CD4-positive, alpha-beta memory T cell (primary cell): Measurements from ENCODE around the gene CPNE4. TPM values are rescaled to one million over a fixed set of nuclear protein-coding genes. Genes with fewer than 3 reads are reported as not detected.
"Not testable (repeated sequence)": the region's sequence is repeated elsewhere in the genome, so short reads cannot be mapped to it uniquely, and the experiment has no call there.

ENCODE experiments used
- CTCF ChIA-PET: fragments of 350-600 bp; sonication (Branson Sonifier 250); formaldehyde crosslinking; loops from one replicate; lab custom pipeline; 2021; ENCODE audit warnings: inconsistent platforms; ENCODE audit not compliant: partially characterized antibody; lab: Charles Lee
- POLR2A ChIA-PET: fragments of 350-600 bp; sonication (Branson Sonifier 250); formaldehyde crosslinking; loops from one replicate; lab custom pipeline; 2021; ENCODE audit not compliant: partially characterized antibody; lab: Charles Lee
- DNase-seq, 5 donors: peaks; one replicate each; pipeline versions ENCODE4 v3.0.0 to v3.0.0-alpha.2; 2020 to 2022; ENCODE audit warnings: mixed read lengths in 1 of 5
- H3K27ac ChIP-seq: one replicate; pipeline ENCODE4 v1.7.0; 2013; ENCODE audit warnings: low read depth, low read length
- H3K27me3 ChIP-seq: 2 replicates; pipeline ENCODE4 v1.7.0; 2013; ENCODE audit warnings: mild to moderate bottlenecking, low read length, moderate library complexity; ENCODE audit not compliant: insufficient read depth
- H3K36me3 ChIP-seq: 2 replicates; pipeline ENCODE4 v1.7.0; 2013; ENCODE audit warnings: mild to moderate bottlenecking, low read length, moderate library complexity; ENCODE audit not compliant: insufficient read depth
- H3K4me1 ChIP-seq: 2 replicates; pipeline ENCODE4 v1.7.0; 2013; ENCODE audit warnings: mild to moderate bottlenecking, low read length, moderate library complexity; ENCODE audit not compliant: insufficient read depth
- H3K4me3 ChIP-seq, 2 donors: one replicate each; pipeline ENCODE4 v1.7.0; 2013; ENCODE audit warnings: low read length in 2 of 2, mild to moderate bottlenecking in 1 of 2
- H3K9me3 ChIP-seq, 2 donors: one replicate each; pipeline ENCODE4 v1.7.0; 2013; ENCODE audit warnings: low read length in 2 of 2, control low read depth in 1 of 2; ENCODE audit not compliant: control insufficient read depth in 1 of 2
- H3K27ac Mint-ChIP-seq, 7 donors: one replicate each; pipeline ENCODE4 v1.8.0; 2020 to 2021; ENCODE audit warnings: mixed read lengths in 7 of 7, mild to moderate bottlenecking in 6 of 7, inconsistent platforms in 3 of 7, moderate library complexity in 3 of 7
- H3K27me3 Mint-ChIP-seq, 2 donors: one replicate each; pipeline ENCODE4 v1.8.0; 2020 to 2021; ENCODE audit warnings: mixed read lengths in 2 of 2
- H3K36me3 Mint-ChIP-seq, 2 donors: one replicate each; pipeline ENCODE4 v1.8.0; 2020 to 2021; ENCODE audit warnings: mixed read lengths in 2 of 2, inconsistent platforms in 1 of 2, mild to moderate bottlenecking in 1 of 2
- H3K4me1 Mint-ChIP-seq, 4 donors: one replicate each; pipeline ENCODE4 v1.8.0; 2020 to 2021; ENCODE audit warnings: mixed read lengths in 4 of 4, mild to moderate bottlenecking in 1 of 4
- H3K4me3 Mint-ChIP-seq, 8 donors: one replicate each; pipeline ENCODE4 v1.8.0; 2020 to 2021; ENCODE audit warnings: mixed read lengths in 8 of 8, mild to moderate bottlenecking in 7 of 8, moderate library complexity in 6 of 8, inconsistent platforms in 3 of 8
- H3K9me3 Mint-ChIP-seq, 8 donors: one replicate each; pipeline ENCODE4 v1.8.0; 2020 to 2021; ENCODE audit warnings: mixed read lengths in 8 of 8, mild to moderate bottlenecking in 5 of 8, inconsistent platforms in 3 of 8, moderate library complexity in 1 of 8
- intact Hi-C: fragments of 100-400 bp; cut with micrococcal nuclease; formaldehyde crosslinking; loops from one replicate; pipeline ENCODE4 v1.15.1; 2023
- polyA plus RNA-seq, 2 donors: library from polyadenylated mRNA; unstranded; fragments of 300-500 nt; fragmentation: Illumina TruSeq; gene quantifications; one replicate each; pipeline ENCODE4 v1.2.3, GENCODE V29; 2021
- total RNA-seq, 2 experiments: library from RNA; stranded (reverse); gene quantifications; one replicate each; pipeline ENCODE4 v1.2.3, GENCODE V29; 2021

Gene CPNE4
- total and polyA plus RNA-seq, 4 experiments from 2014 or later: not detected

DNA sequence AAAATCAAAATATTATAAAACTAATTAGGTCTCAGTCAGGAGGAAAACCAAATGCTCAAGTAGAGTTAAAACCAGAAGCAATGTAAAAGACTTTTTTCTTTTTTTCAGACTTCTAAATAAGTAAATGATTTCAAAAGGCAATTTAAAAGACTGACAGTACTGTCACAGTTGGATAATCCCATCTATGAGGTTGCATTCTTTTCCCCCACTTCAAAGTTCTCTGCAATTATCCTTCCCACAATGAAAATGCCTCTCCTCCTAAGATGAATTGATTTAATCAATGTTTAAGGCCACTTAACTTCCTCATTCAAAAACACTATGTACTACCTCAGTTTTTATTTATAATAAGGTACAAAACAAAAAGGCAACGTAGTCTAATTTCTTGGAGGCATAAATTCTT lies 540.1 kb downstream of the CPNE4 start:
- intact Hi-C loops: no loop called here
- peaks cover 50 to 58% of the 10 kb centered on the region in 2 donors for H3K36me3 Mint-ChIP-seq

GRCh38 chr3:131491775-131492174 lies 543.0 kb downstream of the CPNE4 start:
- Mint-ChIP-seq H3K9me3 (no peaks in the 10 kb centered on the region), H3K27me3 (no peaks in the 10 kb centered on the region), H3K4me1 (peaks cover 14 to 28% (median 19%) of the 10 kb centered on the region in 4 donors), H3K36me3 (peaks cover 33 to 49% of the 10 kb centered on the region in 2 donors), H3K4me3 (no peak overlapping the region), H3K27ac (no peak overlapping the region)
- ChIA-PET CTCF (interaction anchor here (1.4 kb wide), 1 partner anchor 459 kb away, joined by 5 read pairs; no protein-coding TSS in a partner anchor), POLR2A (no interaction called here)
- no peaks in the 10 kb centered on the region for H3K9me3 ChIP-seq
- peaks cover 21% of the 10 kb centered on the region for H3K4me1 ChIP-seq
- DNase-seq: no peak
- peaks cover 24% of the 10 kb centered on the region for H3K36me3 ChIP-seq
- intact Hi-C loops: no loop called here
- no peak overlapping the region for H3K4me3 ChIP-seq
- H3K27me3 ChIP-seq: no peaks in the 10 kb centered on the region
- H3K27ac ChIP-seq: no peak overlapping the region

More for the DNA sequence above, 540.1 kb downstream of the CPNE4 start:
- Mint-ChIP-seq H3K27me3 (no peaks in the 10 kb centered on the region), H3K9me3 (no peaks in the 10 kb centered on the region), H3K4me1 (peaks cover 10 to 28% (median 18%) of the 10 kb centered on the region in 4 donors), H3K27ac (no peak overlapping the region), H3K4me3 (no peak overlapping the region)
- no peaks in the 10 kb centered on the region for H3K27me3 ChIP-seq
- DNase-seq: no peak
- H3K4me3 ChIP-seq: no peak overlapping the region
- POLR2A ChIA-PET: no interaction called here
- H3K27ac ChIP-seq: no peak overlapping the region
- H3K36me3 ChIP-seq: peaks cover 33% of the 10 kb centered on the region
- no peaks in the 10 kb centered on the region for H3K9me3 ChIP-seq
- peaks cover 19% of the 10 kb centered on the region for H3K4me1 ChIP-seq
- CTCF ChIA-PET: interaction anchor here (1.2 kb wide), 1 partner anchor 113 kb away, joined by 3 read pairs; the partner anchor contains the start of gene NUDT16

DNA sequence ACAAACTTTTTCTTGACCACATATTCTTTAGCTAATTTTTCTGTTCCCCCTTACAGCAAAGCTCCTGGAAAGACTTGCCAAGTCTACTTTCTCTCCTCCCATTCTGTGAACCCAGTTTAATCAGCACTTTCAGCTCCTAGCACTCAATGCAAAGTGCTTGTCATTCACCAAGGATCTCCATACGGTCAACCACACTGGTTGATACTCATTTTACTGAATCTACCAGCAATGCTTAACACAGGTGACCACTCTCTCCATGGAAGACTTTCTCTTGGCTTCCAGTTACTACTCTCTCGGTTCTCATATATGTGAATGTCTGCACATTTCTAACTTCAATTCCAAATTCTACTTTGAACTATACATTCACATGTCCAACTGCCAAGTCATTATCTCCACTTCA lies 543.7 kb downstream of the CPNE4 start:
- Mint-ChIP-seq H3K27ac (no peak overlapping the region), H3K9me3 (peaks cover 0 to 3% (median 0%) of the 10 kb centered on the region in 8 donors), H3K36me3 (peaks cover 32 to 47% of the 10 kb centered on the region in 2 donors), H3K4me3 (no peak overlapping the region), H3K4me1 (peaks cover 16 to 30% (median 23%) of the 10 kb centered on the region in 4 donors), H3K27me3 (no peaks in the 10 kb centered on the region)
- intact Hi-C loops: no loop called here
- CTCF ChIA-PET: interaction anchor here (1.4 kb wide), 1 partner anchor 458 kb away, joined by 5 read pairs; no protein-coding TSS in a partner anchor
- Histone ChIP-seq H3K27me3 (no peaks in the 10 kb centered on the region), H3K9me3 (no peaks in the 10 kb centered on the region), H3K4me1 (peaks cover 21% of the 10 kb centered on the region), H3K4me3 (no peak overlapping the region), H3K36me3 (peaks cover 18% of the 10 kb centered on the region), H3K27ac (no peak overlapping the region)
- DNase-seq: no peak
- POLR2A ChIA-PET: no interaction called here

GRCh38 chr3:131486545-131486944 lies 548.3 kb downstream of the CPNE4 start:
- intact Hi-C loops: loop anchor here (5.0 kb wide), 1 partner anchor 454 kb away; no protein-coding TSS in a partner anchor

DNA sequence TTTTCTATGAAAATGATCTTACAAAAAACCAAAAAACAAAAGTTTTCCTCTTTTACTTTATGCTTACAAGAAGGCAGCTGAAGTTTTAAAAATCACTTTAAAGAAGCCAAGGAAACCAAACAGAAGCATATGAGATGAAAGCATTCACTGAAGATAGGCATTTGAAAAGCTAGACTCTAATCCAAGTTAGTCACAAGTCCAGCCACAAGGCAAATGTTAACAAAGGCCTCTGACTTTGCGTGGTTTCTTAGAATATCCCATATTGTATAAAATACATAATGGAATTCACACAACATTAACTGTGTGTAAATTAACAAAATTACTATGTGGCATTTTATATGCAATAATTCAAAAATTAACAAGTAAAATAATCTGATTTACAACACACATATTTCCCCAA lies 549.7 kb downstream of the CPNE4 start:
- Mint-ChIP-seq H3K36me3 (peaks cover 23 to 44% of the 10 kb centered on the region in 2 donors), H3K9me3 (peaks cover 0 to 3% (median 0%) of the 10 kb centered on the region in 8 donors), H3K4me3 (peak overlapping the region in 2 of 8 donors; percentile 20 to 24), H3K27me3 (no peaks in the 10 kb centered on the region), H3K4me1 (peaks cover 13 to 30% (median 20%) of the 10 kb centered on the region in 4 donors), H3K27ac (peak overlapping the region in 1 of 7 donors; percentile 53)
- H3K4me1 ChIP-seq: peaks cover 20% of the 10 kb centered on the region
- no peak overlapping the region for H3K4me3 ChIP-seq
- H3K9me3 ChIP-seq: no peaks in the 10 kb centered on the region
- intact Hi-C loops: loop anchor here (5.0 kb wide), 1 partner anchor 453 kb away; no protein-coding TSS in a partner anchor
- DNase-seq: no peak
- POLR2A ChIA-PET: no interaction called here
- H3K27me3 ChIP-seq: no peaks in the 10 kb centered on the region
- H3K36me3 ChIP-seq: peaks cover 19% of the 10 kb centered on the region
- no peak overlapping the region for H3K27ac ChIP-seq
- CTCF ChIA-PET: no interaction called here

More at GRCh38 chr3:131486545-131486944, 548.3 kb downstream of the CPNE4 start:
- H3K4me1 Mint-ChIP-seq: peaks cover 13 to 29% (median 20%) of the 10 kb centered on the region in 4 donors
- CTCF ChIA-PET, H3K9me3 Mint-ChIP-seq, POLR2A ChIA-PET, H3K27me3 ChIP-seq, H3K9me3 ChIP-seq, H3K27me3 Mint-ChIP-seq, H3K4me3 ChIP-seq, H3K27ac ChIP-seq: not testable (repeated sequence)
- peaks cover 21 to 37% of the 10 kb centered on the region in 2 donors for H3K36me3 Mint-ChIP-seq
- H3K27ac Mint-ChIP-seq: peak overlapping the region; percentile 24 to 84 (median 55)
- peak overlapping the region in 6 of 8 donors; percentile 3 to 80 (median 57) for H3K4me3 Mint-ChIP-seq
- Histone ChIP-seq H3K36me3 (peaks cover 16% of the 10 kb centered on the region), H3K4me1 (peaks cover 34% of the 10 kb centered on the region)
- peak in 4 of 5 donors; percentile 38 to 58 (median 53) for DNase-seq

DNA sequence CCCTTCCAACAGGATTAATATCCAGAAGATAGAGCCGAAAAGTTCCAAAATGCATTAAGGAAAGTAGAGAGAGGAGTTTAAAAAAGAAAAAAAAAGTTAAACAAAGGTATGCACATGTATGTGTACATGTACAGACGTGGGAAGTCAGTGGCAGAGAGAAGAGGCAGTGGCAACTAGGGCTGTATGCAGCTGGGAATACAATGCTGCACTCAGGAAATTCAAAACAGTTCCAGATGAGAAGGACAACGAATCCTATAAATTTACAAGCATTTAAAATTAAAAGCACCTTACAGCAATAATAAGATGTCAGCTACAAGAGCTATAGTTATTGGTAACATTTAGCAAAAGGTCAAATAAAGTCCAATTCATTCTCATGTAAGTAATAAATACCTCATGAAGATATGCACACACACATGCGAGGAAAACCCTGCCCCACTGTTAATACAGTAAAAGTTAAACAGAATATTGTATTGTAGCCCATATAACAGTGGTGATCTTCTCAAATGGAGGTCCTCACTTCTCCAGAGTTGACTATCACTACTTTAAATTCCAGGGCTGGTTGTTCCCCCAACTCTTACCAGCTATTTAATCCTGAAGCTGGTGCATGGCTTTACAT lies 550.2 kb downstream of the CPNE4 start:
- peaks cover 15% of the 10 kb centered on the region for H3K4me1 ChIP-seq
- no peaks in the 10 kb centered on the region for H3K27me3 ChIP-seq
- no peak overlapping the region for H3K4me3 ChIP-seq
- Mint-ChIP-seq H3K27me3 (no peaks in the 10 kb centered on the region), H3K9me3 (peaks cover 0 to 3% (median 0%) of the 10 kb centered on the region in 8 donors), H3K36me3 (peaks cover 26 to 46% of the 10 kb centered on the region in 2 donors), H3K4me3 (no peak overlapping the region), H3K4me1 (peaks cover 13 to 33% (median 21%) of the 10 kb centered on the region in 4 donors), H3K27ac (peak overlapping the region in 1 of 7 donors; percentile 13)
- no peaks in the 10 kb centered on the region for H3K9me3 ChIP-seq
- intact Hi-C loops: loop anchor here (5.0 kb wide), 1 partner anchor 452 kb away; no protein-coding TSS in a partner anchor
- H3K27ac ChIP-seq: no peak overlapping the region
- H3K36me3 ChIP-seq: peaks cover 22% of the 10 kb centered on the region
- ChIA-PET POLR2A (no interaction called here), CTCF (no interaction called here)
- DNase-seq: no peak
